Measurements from ENCODE around the gene RAD51B.
"Not testable (repeated sequence)": the region's sequence is repeated elsewhere in the genome, so short reads cannot be mapped to it uniquely, and the experiment has no call there.

Gene RAD51B

DNA sequence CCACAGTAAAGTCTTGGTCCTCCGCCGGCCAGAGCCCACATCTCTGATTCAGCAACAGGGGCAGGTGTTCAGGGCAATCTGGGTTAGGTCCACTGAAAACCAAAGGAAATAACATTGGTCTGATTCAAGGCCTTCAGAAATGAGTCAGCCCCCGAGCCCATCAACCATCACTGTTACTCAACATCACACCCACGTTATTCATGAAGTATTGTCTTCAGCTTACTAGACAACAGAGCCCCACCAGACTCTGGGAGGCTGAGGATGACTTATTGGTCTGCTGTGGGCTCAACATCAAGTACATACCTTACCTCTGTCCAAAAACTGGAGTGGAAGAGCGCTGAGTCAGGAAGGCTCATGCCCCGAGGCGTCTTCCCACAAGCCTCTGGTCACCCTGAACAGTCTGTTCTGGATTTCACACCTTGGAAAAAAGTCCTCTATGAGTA is 875.8 kb downstream of the RAD51B start:
- ChIA-PET POLR2A (ENCODE audit: low non-redundant PET) (no interaction called here), CTCF (interaction anchor here (0.9 kb wide), 1 partner anchor 762 kb away, joined by 3 read pairs; no protein-coding TSS in a partner anchor)
- TF ChIP-seq, protein P1, sequence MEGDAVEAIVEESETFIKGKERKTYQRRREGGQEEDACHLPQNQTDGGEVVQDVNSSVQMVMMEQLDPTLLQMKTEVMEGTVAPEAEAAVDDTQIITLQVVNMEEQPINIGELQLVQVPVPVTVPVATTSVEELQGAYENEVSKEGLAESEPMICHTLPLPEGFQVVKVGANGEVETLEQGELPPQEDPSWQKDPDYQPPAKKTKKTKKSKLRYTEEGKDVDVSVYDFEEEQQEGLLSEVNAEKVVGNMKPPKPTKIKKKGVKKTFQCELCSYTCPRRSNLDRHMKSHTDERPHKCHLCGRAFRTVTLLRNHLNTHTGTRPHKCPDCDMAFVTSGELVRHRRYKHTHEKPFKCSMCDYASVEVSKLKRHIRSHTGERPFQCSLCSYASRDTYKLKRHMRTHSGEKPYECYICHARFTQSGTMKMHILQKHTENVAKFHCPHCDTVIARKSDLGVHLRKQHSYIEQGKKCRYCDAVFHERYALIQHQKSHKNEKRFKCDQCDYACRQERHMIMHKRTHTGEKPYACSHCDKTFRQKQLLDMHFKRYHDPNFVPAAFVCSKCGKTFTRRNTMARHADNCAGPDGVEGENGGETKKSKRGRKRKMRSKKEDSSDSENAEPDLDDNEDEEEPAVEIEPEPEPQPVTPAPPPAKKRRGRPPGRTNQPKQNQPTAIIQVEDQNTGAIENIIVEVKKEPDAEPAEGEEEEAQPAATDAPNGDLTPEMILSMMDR (conservative IDR thresholded peaks at IDR 0.05; ENCODE audit: low read depth), result no peak
- peak overlapping the region; percentile 95 for H3K27ac ChIP-seq
- DNase-seq (ENCODE audit: low spot score), result peak; percentile 100

- H3K27ac ChIP-seq, result peak overlapping the region; percentile 95
- CTCF ChIA-PET, result no interaction called here
- POLR2A ChIA-PET (ENCODE audit: low non-redundant PET), result no interaction called here
- no peak for DNase-seq (ENCODE audit: low spot score)
- TF ChIP-seq, protein P1 (conservative IDR thresholded peaks at IDR 0.05; ENCODE audit: low read depth), result no peak
Observed at GRCh38 chr14:68695856-68696255, 876.3 kb downstream of the RAD51B start.

GRCh38 chr14:68696266-68696665 is 876.7 kb downstream of the RAD51B start:
- ChIA-PET CTCF (no interaction called here), POLR2A (ENCODE audit: low non-redundant PET) (no interaction called here)
- TF ChIP-seq, protein P1 (conservative IDR thresholded peaks at IDR 0.05; ENCODE audit: low read depth), result no peak
- peak overlapping the region; percentile 95 for H3K27ac ChIP-seq
- DNase-seq (ENCODE audit: low spot score), result no peak

DNA sequence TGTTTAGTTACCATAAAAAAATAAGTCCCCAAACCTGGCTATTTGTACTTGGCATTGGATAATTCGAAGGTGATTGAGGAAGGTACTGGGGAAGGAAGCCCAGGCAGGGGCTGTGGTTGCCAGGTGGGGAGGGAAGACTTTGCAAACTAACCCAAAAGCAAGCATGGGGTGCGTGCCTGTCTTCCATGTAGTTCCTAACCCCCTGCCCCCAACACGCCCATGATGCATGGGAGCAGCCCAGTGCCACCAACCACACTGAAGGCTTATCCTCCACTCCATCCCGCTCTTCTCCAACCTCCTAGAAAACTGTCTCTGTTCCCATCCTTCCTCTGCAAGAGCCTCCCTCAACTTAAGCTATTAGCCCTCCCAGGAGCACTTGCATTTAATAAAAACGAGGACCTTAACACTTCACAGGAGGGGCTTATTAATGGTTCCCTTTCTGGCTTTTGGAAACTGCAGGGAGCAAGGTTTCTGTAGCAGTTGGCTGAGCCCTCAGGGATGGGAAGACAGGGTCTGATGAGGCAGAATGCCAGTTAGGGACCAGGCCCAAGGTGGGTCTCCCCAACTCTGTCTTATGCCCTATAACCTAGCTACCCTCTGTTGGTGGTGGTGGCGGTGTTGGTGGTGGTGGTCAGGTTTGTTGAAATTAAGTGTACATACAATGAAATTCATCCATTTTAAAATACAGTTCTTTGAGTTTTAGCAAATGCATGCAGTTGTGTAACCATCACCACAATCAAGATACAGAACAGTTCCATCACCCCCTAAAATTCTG is 877.3 kb downstream of the RAD51B start:
- POLR2A ChIA-PET (ENCODE audit: low non-redundant PET), result no interaction called here
- no peak for DNase-seq (ENCODE audit: low spot score)
- TF ChIP-seq, protein P1 (conservative IDR thresholded peaks at IDR 0.05; ENCODE audit: low read depth), result no peak
- H3K27ac ChIP-seq, result peak overlapping the region; percentile 95
- CTCF ChIA-PET, result no interaction called here

GRCh38 chr14:68698773-68699172 is 879.2 kb downstream of the RAD51B start:
- CTCF ChIA-PET; DNase-seq (ENCODE audit: low spot score); POLR2A ChIA-PET (ENCODE audit: low non-redundant PET): not testable (repeated sequence)
- H3K27ac ChIP-seq, result peak overlapping the region; percentile 26

DNA sequence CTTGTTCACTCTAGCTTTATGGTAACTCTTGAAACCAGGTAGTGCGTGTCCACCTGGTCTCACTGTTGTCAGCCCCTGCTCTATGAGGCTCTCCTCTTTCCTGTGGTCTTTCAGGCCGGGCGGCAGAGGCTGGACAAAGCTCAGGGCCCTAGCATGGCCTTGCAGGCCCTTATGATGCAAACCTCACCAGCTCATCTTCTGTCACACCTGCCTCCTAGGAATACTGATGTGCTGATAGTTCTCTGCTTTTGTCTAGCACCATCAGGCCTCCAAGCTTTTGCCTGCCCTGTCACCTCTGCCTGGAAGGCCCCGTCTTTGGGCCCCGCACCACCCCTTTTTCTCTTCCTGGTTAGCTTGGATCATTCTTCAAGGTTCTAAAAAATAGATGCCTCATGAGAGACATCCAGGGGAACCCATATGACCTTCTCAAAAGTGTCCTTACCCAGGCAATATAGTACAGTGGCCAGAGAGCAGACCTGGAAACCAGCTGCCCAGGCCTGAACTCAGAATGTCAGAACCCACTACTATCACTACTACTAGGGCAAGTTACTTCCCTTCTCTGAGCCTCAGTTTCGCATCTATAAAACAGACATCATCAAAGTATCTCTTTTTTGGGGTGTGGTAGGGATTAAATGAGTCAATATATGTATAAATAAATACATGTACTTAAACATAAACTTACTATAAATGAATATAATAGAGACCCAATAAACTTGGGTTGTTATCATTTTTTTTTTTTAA is 881.6 kb downstream of the RAD51B start:
- ChIA-PET POLR2A (ENCODE audit: low non-redundant PET) (no interaction called here), CTCF (no interaction called here)
- TF ChIP-seq, protein P1 (conservative IDR thresholded peaks at IDR 0.05; ENCODE audit: low read depth), result no peak
- DNase-seq (ENCODE audit: low spot score), result no peak
- peak overlapping the region; percentile 39; the same call in 1 of the 2 replicates for H3K27ac ChIP-seq

DNA sequence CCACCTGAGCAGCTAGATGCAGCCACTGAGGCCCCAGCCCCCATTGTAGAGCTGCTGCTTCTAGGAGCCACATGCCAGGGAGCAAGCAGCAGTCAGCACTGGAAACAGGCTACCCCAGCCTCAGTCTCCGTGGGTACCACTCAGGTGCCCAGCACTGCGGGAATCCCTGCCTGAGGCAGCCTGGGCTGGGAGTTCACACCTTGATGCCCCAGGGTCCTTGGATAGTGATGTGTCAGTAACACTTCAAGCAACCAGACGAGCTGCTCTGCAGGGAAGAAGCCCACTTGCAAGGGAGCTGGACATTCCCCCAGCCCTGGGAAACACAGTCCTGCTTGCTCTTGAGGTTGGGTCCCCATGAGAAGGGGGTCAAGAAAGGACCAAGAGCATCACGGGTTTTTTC is 882.6 kb downstream of the RAD51B start:
- TF ChIP-seq, protein P1 (conservative IDR thresholded peaks at IDR 0.05; ENCODE audit: low read depth), result no peak
- DNase-seq (ENCODE audit: low spot score), result no peak
- CTCF ChIA-PET, result no interaction called here
- peak overlapping the region; percentile 91 for H3K27ac ChIP-seq
- POLR2A ChIA-PET (ENCODE audit: low non-redundant PET), result no interaction called here

Measured in RWPE1 (cell line).